NCI-H1436 treated with DMSO at 0.1 percent for 48 hours (cell line): ENCODE measurements around the gene CD86.
"Not testable (repeated sequence)": the region's sequence is repeated elsewhere in the genome, so short reads cannot be mapped to it uniquely, and the experiment has no call there.

ENCODE experiments used
- DNase-seq: peaks from one replicate; lab custom pipeline; 2025; lab: John Stamatoyannopoulos, UW

CD86 gene

GRCh38 chr3:122164983-122165382 is 109.8 kb downstream of the CD86 start:
- not testable (repeated sequence) for DNase-seq

- no peak for DNase-seq
Measured at GRCh38 chr3:122167630-122168029, 112.5 kb downstream of the CD86 start.

- no peak for DNase-seq
Measured at GRCh38 chr3:122168044-122168443, 112.9 kb downstream of the CD86 start.

- DNase-seq: no peak
Measured at GRCh38 chr3:122169911-122170310, 114.7 kb downstream of the CD86 start.
